ENCODE results near the gene C1QL4.

C1QL4 gene

GRCh38 chr12:49345051-49345824, 8.2 kb upstream of the C1QL4 start:
- Histone ChIP-seq H3K4me3 (ENCODE audit: low read depth, low read length, poor library complexity, severe bottlenecking) (peak overlapping the region; percentile 47), H3K4me2 (ENCODE audit: low read length) (peak overlapping the region; percentile 63), H3K79me2 (ENCODE audit: insufficient read depth, low read length) (no peaks in the 10 kb centered on the region), H3K36me3 (ENCODE audit: insufficient read depth, low read length) (no peaks in the 10 kb centered on the region), H3K9me3 (ENCODE audit: low read length) (no peaks in the 10 kb centered on the region), H3F3A (ENCODE audit: insufficient read depth, low read length) (no peaks in the 10 kb centered on the region), H3K9me2 (ENCODE audit: low read depth, low read length) (no peaks in the 10 kb centered on the region), H4K20me1 (ENCODE audit: insufficient read depth, low read length) (no peaks in the 10 kb centered on the region), H3K4me1 (ENCODE audit: insufficient read depth, low read length, severe bottlenecking) (peaks cover 38% of the 10 kb centered on the region), H3K9ac (ENCODE audit: low read length) (no peak overlapping the region; the same call in 1 of the 2 replicates), H2AFZ (ENCODE audit: low read length) (no peak overlapping the region), H3K27me3 (ENCODE audit: insufficient read depth, low read length) (0 out of 2 replicates have a peak, but pooled peaks cover 4% of the 10 kb centered on the region), H3K27ac (ENCODE audit: low read depth, low read length, poor library complexity, severe bottlenecking) (no peak overlapping the region)
- no peak for TF ChIP-seq CTCF (IDR thresholded peaks at IDR 0.05; ENCODE audit: low read length)
- TF ChIP-seq EZH2 (IDR thresholded peaks at IDR 0.05; ENCODE audit: borderline replicate concordance, low read length): no peak

GRCh38 chr12:49344486-49345050, 7.6 kb upstream of the C1QL4 start:
- no peak overlapping the region; the same call in 1 of the 2 replicates for H3K4me2 ChIP-seq (ENCODE audit: low read length)
- peaks cover 38% of the 10 kb centered on the region for H3K4me1 ChIP-seq (ENCODE audit: insufficient read depth, low read length, severe bottlenecking)
- no peaks in the 10 kb centered on the region for H4K20me1 ChIP-seq (ENCODE audit: insufficient read depth, low read length)

More at GRCh38 chr12:49344486-49345050, 7.6 kb upstream of the C1QL4 start:
- Histone ChIP-seq H3K4me3 (ENCODE audit: low read depth, low read length, poor library complexity, severe bottlenecking) (no peak overlapping the region), H3K27me3 (ENCODE audit: insufficient read depth, low read length) (0 out of 2 replicates have a peak, but pooled peaks cover 4% of the 10 kb centered on the region), H3K27ac (ENCODE audit: low read depth, low read length, poor library complexity, severe bottlenecking) (no peak overlapping the region), H3F3A (ENCODE audit: insufficient read depth, low read length) (no peaks in the 10 kb centered on the region), H3K9ac (ENCODE audit: low read length) (no peak overlapping the region), H3K9me3 (ENCODE audit: low read length) (no peaks in the 10 kb centered on the region), H3K79me2 (ENCODE audit: insufficient read depth, low read length) (no peaks in the 10 kb centered on the region), H3K9me2 (ENCODE audit: low read depth, low read length) (no peaks in the 10 kb centered on the region), H2AFZ (ENCODE audit: low read length) (no peak overlapping the region), H3K36me3 (ENCODE audit: insufficient read depth, low read length) (no peaks in the 10 kb centered on the region)
- no peak for TF ChIP-seq CTCF (IDR thresholded peaks at IDR 0.05; ENCODE audit: low read length)
- TF ChIP-seq EZH2 (IDR thresholded peaks at IDR 0.05; ENCODE audit: borderline replicate concordance, low read length): no peak

Data from OCI-LY1 (cell line).